ENCODE data around the gene CFAP97D2. TPM values are rescaled to one million over a fixed set of nuclear protein-coding genes. Genes with fewer than 3 reads are reported as not detected.

The CFAP97D2 gene
- polyA plus RNA-seq, 1 donor from 2014 or later, result not detected

DNA sequence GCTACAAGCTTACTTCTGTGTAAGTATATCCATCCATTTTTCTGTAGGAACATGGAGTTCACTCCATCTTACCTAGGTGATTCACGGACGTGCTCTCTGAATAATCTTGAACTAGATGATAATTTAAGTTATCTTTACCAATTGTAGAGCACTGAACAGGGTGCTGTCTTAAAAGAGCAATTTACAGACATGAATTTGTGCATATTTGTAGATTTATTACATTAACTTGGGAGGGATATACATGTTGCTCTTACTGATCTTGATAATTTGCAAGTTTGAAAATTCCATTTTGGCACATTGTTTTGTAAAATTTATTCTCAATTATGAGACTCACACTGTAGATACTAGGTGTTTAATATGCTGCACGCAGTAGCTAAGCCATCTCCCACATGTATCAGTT is 64.9 kb downstream of the CFAP97D2 start:
- peaks cover 10% of the 10 kb centered on the region for H3K36me3 ChIP-seq (ENCODE audit: insufficient read depth, low read length)

DNA sequence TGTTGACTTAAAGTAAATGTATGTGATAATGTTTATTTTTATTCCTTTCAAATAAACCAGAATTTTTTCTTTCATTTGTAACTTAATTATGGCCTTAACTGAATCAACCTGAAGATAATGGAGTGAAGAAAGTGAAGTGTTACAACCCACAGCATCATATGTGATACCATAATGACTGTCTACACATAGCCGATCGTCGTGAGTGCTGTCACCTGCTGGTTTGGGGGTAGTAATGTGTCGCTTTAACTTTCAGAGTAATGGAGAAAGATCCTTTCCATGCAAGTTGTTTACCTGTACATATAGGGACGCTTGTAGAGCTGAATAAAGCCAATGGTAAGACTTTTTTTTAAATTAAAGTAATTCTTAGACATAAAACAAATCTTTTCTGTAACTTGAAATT is 65.6 kb downstream of the CFAP97D2 start:
- Histone ChIP-seq H3K27ac (ENCODE audit: low read length) (no peak overlapping the region), H3K27me3 (ENCODE audit: insufficient read depth, low read depth, low read length) (no peaks in the 10 kb centered on the region), H3K9ac (ENCODE audit: low read length) (no peak overlapping the region), H3K4me3 (ENCODE audit: low read length) (no peak overlapping the region), H4K20me1 (ENCODE audit: insufficient read depth) (no peaks in the 10 kb centered on the region), H3K79me2 (replicated peaks; ENCODE audit: insufficient read depth, low read length) (no peaks in the 10 kb centered on the region), H3K9me2 (ENCODE audit: insufficient read depth, low read length) (no peaks in the 10 kb centered on the region), H3K9me3 (ENCODE audit: low read length) (no peaks in the 10 kb centered on the region), H2AFZ (ENCODE audit: low read depth, low read length) (no peak overlapping the region), H3K4me2 (ENCODE audit: low read length) (no peak overlapping the region), H3K36me3 (ENCODE audit: insufficient read depth, low read length) (peaks cover 10% of the 10 kb centered on the region), H3F3A (ENCODE audit: insufficient read depth, low read length, poor library complexity, severe bottlenecking) (no peaks in the 10 kb centered on the region)
- no peak for TF ChIP-seq EZH2 (IDR thresholded peaks at IDR 0.05; ENCODE audit: borderline replicate concordance, insufficient read depth, low read length, poor library complexity, severe bottlenecking)
- TF ChIP-seq, protein P1, sequence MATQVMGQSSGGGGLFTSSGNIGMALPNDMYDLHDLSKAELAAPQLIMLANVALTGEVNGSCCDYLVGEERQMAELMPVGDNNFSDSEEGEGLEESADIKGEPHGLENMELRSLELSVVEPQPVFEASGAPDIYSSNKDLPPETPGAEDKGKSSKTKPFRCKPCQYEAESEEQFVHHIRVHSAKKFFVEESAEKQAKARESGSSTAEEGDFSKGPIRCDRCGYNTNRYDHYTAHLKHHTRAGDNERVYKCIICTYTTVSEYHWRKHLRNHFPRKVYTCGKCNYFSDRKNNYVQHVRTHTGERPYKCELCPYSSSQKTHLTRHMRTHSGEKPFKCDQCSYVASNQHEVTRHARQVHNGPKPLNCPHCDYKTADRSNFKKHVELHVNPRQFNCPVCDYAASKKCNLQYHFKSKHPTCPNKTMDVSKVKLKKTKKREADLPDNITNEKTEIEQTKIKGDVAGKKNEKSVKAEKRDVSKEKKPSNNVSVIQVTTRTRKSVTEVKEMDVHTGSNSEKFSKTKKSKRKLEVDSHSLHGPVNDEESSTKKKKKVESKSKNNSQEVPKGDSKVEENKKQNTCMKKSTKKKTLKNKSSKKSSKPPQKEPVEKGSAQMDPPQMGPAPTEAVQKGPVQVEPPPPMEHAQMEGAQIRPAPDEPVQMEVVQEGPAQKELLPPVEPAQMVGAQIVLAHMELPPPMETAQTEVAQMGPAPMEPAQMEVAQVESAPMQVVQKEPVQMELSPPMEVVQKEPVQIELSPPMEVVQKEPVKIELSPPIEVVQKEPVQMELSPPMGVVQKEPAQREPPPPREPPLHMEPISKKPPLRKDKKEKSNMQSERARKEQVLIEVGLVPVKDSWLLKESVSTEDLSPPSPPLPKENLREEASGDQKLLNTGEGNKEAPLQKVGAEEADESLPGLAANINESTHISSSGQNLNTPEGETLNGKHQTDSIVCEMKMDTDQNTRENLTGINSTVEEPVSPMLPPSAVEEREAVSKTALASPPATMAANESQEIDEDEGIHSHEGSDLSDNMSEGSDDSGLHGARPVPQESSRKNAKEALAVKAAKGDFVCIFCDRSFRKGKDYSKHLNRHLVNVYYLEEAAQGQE (IDR thresholded peaks at IDR 0.05; ENCODE audit: borderline replicate concordance), result no peak
- TF ChIP-seq POLR2AphosphoS5 (IDR thresholded peaks at IDR 0.05), result no peak
- TF ChIP-seq, protein P2, sequence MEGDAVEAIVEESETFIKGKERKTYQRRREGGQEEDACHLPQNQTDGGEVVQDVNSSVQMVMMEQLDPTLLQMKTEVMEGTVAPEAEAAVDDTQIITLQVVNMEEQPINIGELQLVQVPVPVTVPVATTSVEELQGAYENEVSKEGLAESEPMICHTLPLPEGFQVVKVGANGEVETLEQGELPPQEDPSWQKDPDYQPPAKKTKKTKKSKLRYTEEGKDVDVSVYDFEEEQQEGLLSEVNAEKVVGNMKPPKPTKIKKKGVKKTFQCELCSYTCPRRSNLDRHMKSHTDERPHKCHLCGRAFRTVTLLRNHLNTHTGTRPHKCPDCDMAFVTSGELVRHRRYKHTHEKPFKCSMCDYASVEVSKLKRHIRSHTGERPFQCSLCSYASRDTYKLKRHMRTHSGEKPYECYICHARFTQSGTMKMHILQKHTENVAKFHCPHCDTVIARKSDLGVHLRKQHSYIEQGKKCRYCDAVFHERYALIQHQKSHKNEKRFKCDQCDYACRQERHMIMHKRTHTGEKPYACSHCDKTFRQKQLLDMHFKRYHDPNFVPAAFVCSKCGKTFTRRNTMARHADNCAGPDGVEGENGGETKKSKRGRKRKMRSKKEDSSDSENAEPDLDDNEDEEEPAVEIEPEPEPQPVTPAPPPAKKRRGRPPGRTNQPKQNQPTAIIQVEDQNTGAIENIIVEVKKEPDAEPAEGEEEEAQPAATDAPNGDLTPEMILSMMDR (IDR thresholded peaks at IDR 0.05; ENCODE audit: poor library complexity, severe bottlenecking), result no peak
- TF ChIP-seq EP300 (conservative IDR thresholded peaks at IDR 0.05; ENCODE audit: poor library complexity, severe bottlenecking), result no peak
- TF ChIP-seq MXI1 (conservative IDR thresholded peaks at IDR 0.05; ENCODE audit: poor library complexity, severe bottlenecking), result no peak
- no peak for TF ChIP-seq RAD21 (conservative IDR thresholded peaks at IDR 0.05)
- no peak for TF ChIP-seq TAF1 (IDR thresholded peaks at IDR 0.05; ENCODE audit: low read depth)
- TF ChIP-seq SMC3 (conservative IDR thresholded peaks at IDR 0.05; ENCODE audit: poor library complexity), result no peak

More for the DNA sequence above, 64.9 kb downstream of the CFAP97D2 start:
- Histone ChIP-seq H3K9me3 (ENCODE audit: low read length) (no peaks in the 10 kb centered on the region), H4K20me1 (ENCODE audit: insufficient read depth) (no peaks in the 10 kb centered on the region), H3K4me2 (ENCODE audit: low read length) (no peak overlapping the region), H3K27me3 (ENCODE audit: insufficient read depth, low read depth, low read length) (no peaks in the 10 kb centered on the region), H3F3A (ENCODE audit: insufficient read depth, low read length, poor library complexity, severe bottlenecking) (no peaks in the 10 kb centered on the region), H3K27ac (ENCODE audit: low read length) (no peak overlapping the region), H3K79me2 (replicated peaks; ENCODE audit: insufficient read depth, low read length) (no peaks in the 10 kb centered on the region), H3K9me2 (ENCODE audit: insufficient read depth, low read length) (no peaks in the 10 kb centered on the region), H2AFZ (ENCODE audit: low read depth, low read length) (no peak overlapping the region), H3K9ac (ENCODE audit: low read length) (no peak overlapping the region), H3K4me3 (ENCODE audit: low read length) (no peak overlapping the region)
- no peak for TF ChIP-seq MXI1 (conservative IDR thresholded peaks at IDR 0.05; ENCODE audit: poor library complexity, severe bottlenecking)
- TF ChIP-seq EZH2 (IDR thresholded peaks at IDR 0.05; ENCODE audit: borderline replicate concordance, insufficient read depth, low read length, poor library complexity, severe bottlenecking), result no peak
- TF ChIP-seq, protein P2 (IDR thresholded peaks at IDR 0.05; ENCODE audit: poor library complexity, severe bottlenecking), result no peak
- TF ChIP-seq, protein P1 (IDR thresholded peaks at IDR 0.05; ENCODE audit: borderline replicate concordance), result no peak
- no peak for TF ChIP-seq POLR2AphosphoS5 (IDR thresholded peaks at IDR 0.05)
- TF ChIP-seq EP300 (conservative IDR thresholded peaks at IDR 0.05; ENCODE audit: poor library complexity, severe bottlenecking), result no peak
- TF ChIP-seq RAD21 (conservative IDR thresholded peaks at IDR 0.05), result no peak
- no peak for TF ChIP-seq TAF1 (IDR thresholded peaks at IDR 0.05; ENCODE audit: low read depth)
- TF ChIP-seq SMC3 (conservative IDR thresholded peaks at IDR 0.05; ENCODE audit: poor library complexity), result no peak

Measured in neural cell (in vitro differentiated cells).